A673 (cell line): ENCODE measurements around the gene TMTC2.

Source experiments
- EZH2 ChIP-seq: fragments of 200-600 bp; sonication (generic); IDR thresholded peaks from 2 replicates; pipeline ENCODE4 v1.6.1; 2017; ENCODE audit warnings: borderline replicate concordance, low read depth, mild to moderate bottlenecking, mixed read lengths, antibody characterized with exemption, low read length; ENCODE audit not compliant: poor library complexity, severe bottlenecking
- TF ChIP-seq, protein P1 (sequence below): fragments of 300-800, 200-600 bp; sonication (generic); conservative IDR thresholded peaks from 2 replicates; pipeline ENCODE4 v1.5.1; 2017; ENCODE audit warnings: low read depth, mild to moderate bottlenecking, antibody characterized with exemption, low read length, moderate library complexity, mixed read lengths

DNA sequence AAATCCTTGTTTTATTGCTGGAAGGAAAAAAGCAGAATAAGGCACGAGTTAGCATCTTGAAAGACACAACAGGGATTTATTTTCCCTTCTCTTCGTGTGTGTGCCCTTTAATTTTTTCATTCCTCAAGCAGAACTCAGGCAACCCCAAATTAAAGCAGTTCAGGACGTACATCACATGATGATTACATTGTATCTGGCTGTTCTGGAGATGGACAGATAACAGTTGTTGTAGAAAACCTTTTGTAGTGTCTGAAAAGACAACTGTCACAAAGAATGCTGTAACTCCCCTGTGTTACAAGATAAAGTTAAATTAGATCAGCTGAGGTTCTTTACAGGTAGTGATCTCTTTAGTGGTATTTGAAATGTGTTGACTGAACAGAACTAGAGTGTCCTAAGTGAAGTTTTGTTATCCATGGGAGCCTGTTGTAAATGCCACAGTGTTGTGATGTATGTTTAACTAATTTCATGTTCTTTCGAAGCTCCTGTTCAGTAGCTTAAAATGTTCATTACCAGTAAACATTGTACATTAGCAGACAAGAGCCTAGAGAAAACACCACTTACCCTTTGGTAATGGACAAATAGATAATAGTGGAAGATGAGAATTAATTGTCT, 58.5 kb downstream of the TMTC2 start:
- TF ChIP-seq, protein P1, sequence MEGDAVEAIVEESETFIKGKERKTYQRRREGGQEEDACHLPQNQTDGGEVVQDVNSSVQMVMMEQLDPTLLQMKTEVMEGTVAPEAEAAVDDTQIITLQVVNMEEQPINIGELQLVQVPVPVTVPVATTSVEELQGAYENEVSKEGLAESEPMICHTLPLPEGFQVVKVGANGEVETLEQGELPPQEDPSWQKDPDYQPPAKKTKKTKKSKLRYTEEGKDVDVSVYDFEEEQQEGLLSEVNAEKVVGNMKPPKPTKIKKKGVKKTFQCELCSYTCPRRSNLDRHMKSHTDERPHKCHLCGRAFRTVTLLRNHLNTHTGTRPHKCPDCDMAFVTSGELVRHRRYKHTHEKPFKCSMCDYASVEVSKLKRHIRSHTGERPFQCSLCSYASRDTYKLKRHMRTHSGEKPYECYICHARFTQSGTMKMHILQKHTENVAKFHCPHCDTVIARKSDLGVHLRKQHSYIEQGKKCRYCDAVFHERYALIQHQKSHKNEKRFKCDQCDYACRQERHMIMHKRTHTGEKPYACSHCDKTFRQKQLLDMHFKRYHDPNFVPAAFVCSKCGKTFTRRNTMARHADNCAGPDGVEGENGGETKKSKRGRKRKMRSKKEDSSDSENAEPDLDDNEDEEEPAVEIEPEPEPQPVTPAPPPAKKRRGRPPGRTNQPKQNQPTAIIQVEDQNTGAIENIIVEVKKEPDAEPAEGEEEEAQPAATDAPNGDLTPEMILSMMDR, result no peak
- no peak for TF ChIP-seq EZH2
